ENCODE data around the gene CACNA2D1.
"Not testable (repeated sequence)": the region's sequence is repeated elsewhere in the genome, so short reads cannot be mapped to it uniquely, and the experiment has no call there.

Gene CACNA2D1

DNA sequence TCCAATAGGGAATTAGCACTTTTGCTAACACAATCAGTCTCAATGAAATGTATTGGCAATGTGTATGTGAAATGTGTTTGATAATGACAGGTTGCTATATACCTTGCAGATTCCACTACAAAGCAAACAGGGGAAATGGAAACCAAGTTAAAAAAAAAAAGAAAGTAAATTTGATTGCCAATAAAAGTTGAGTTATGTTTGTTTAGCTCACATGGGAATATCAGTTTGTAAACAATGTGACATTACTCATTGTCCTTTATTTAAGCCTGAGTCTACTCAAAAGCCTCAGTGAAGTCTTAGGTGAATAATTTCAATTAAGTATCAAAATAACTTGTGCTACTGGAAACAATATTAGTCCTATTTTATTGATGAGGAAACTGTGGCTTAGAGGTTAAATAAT is 285.2 kb downstream of the CACNA2D1 start:
- DNase-seq, result no peak

DNA sequence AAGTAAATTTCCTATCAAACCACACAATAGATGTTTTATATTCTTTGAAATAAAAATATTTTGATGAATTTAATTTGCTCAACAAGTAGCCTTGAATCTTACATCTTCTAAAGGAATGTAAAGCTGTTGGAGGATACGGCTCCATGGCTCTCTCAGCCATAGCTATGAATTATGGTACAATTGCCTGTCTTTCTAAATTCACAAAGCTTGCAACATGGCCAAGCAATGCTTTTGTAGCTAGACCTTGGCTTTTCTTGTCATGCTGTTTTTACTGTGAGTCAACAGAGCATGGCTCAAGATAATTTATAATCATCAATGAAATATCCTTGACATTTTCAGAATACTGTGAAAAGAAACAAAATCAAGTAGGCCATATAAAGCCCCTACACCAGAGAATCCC is 286.7 kb downstream of the CACNA2D1 start:
- no peak for DNase-seq

DNA sequence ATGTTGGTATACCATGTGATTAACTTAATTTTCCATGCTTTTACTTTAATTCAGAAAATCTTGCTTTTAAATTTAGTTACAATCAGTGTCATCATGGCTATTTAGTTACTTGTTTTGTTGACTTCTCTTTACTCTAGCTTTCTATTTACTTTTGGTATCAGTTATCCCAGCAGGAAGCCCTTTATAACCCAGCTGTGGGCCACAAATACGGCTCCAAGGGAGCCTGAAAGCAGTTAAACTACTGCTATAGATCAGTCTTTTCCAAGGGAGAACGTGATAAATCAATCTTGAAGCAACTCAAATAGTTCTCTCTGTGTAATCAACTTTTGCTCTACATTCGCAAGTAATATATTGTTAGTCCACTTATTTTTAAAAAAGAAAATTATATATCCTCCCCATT is 287.4 kb downstream of the CACNA2D1 start:
- no peak for DNase-seq

DNA sequence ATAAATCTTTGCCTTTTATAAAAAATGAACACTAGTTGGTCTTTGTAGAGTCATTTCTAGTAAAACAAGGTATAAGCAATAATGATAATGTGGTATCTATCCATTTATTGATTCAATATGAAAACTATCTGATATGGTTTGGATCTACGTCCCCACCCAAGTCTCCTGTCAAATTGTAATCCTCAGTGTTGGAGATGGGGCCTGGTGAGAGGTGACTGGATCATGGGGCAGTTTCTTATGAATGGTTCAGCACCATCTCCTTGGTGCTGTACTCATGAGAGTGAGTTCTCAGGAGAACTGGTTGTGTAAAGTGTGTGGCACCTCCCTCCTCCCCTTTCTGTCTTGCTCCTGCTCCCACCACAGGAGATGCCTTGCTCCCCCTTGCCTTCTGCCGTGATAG is 288.8 kb downstream of the CACNA2D1 start:
- no peak for DNase-seq

DNA sequence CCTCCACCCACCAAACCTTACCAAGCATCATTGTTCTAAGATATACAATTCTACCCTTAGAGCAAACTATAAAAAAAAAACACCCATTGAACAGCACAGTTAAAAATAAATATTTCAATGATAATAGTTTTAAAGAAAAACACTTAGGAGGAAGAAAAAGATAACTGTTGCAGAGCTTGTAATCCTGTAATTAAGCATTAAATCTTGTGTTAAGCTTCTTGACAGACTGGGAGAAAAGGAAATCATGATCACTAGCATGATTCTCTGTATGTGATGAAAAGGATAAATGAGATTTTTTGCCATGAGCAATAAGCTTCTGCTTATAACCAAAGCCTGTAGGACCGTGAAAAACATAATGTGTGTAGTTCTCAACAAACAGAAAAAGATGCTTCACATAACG is 289.8 kb downstream of the CACNA2D1 start:
- no peak for DNase-seq

DNA sequence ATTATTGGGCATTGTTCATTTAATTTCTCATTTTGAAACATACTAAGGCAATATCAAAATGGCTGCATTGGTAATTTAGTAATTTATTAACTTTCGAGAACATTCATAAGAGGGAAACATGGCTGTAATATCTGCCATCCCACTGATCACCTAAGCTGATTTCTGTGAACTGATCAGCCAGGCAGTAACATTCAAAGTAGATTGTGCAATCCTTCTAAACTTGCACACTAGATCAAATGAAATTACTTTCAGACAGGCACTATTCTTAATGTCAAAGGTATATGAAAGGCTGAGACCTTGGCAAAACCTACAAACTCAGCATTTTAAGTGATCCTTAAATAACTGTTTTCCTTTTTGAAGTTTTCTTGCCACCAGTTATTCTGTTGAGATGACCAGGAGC is 290.7 kb downstream of the CACNA2D1 start:
- no peak for DNase-seq

DNA sequence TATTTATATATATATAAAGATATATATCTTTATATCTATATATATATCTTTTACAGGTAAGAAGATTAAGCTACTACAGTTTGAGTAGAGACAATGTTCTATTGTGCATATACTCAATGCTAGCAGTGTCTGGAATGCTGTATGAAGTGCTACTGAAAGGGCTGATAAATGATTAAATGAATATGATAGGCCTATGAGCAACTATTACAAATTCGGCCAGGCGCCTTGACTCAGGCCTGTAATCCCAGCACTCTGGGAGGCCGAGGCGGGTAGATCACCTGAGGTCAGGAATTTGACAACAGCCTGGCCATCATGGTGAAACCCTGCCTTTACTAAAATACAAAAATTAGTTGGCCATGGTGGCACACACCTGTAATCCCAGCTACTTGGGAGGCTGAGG is 297.1 kb downstream of the CACNA2D1 start:
- DNase-seq, result no peak

DNA sequence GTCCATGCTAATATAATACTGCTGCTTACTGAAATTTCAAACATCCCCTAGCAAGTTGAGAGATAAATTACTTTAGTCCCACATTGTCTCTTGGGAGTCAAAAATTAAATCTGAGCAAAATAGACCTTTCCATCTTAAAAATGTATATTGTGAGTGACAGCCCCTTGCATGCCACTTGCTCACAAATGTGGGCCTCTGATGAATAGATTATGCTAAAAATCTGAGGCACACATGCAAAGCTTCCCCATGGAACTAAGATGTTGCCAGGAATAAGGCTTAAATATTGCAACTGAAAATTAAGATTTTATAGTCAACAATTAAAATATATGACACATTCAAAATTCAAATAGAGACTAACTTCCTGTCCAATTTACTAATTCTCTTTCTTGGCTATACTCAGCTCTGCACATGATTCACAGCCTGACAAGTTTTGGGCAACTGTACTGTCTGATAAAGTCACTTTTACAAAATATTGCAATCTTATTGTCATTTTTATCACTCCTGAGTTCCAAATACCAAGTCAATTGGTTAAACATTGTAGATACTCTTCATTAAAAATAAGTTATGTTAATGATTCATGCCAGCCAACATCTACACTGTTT is 301.2 kb downstream of the CACNA2D1 start:
- no peak for DNase-seq

DNA sequence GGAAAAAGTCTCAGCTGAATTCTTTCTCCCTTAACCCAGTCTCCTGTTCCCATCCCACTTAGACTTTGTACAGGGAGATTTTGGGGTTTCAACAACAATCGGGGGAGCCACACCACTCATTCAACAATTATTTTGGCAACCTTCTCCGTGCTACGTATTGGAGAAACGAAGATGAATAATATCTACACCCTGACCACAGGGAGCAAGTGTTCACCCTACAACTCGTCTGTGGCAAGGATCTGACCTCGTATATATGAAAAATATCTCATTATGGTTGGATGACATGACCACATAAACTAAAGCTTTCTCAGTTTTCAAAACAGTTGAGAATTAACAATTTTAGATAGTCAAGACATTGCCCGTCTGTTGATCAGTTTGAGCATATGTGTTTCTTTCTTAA is 302.1 kb downstream of the CACNA2D1 start:
- DNase-seq, result no peak

DNA sequence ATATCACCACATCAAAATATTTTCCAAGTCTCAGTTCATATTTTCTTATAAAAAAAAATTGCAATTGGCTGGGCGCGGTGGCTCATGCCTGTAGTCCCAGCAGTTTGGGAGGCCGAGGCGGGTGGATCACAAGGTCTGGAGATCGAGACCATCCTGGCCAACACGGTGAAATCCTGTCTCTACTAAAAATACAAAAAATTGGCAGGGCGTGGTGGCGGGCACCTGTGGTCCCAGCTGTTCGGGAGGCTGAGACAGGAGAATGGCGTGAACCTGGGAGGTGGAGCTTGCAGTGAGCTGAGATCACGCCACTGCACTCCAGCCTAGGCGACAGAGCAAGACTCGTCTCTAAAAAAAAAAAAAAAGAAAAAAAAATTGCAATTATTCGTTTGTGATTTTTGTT is 303.0 kb downstream of the CACNA2D1 start:
- not testable (repeated sequence) for DNase-seq

DNA sequence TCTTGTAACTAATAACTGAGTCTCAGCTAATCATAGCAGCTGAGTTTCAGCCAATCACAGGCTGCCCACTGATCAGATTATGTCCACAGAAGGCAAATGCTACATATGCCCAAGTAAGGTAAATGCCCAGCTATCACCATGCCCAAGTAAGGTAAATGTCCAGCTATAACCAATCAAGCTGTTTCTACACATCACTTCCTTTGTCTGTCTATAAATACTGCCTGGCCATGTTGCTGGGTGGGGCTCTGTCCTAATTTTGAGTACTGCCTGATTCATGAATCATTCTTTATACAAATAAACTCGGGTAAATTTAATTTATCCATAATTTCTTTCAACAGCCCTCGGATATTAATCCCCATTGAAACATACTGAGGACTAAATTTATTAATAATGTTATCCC is 312.4 kb downstream of the CACNA2D1 start:
- DNase-seq, result no peak

DNA sequence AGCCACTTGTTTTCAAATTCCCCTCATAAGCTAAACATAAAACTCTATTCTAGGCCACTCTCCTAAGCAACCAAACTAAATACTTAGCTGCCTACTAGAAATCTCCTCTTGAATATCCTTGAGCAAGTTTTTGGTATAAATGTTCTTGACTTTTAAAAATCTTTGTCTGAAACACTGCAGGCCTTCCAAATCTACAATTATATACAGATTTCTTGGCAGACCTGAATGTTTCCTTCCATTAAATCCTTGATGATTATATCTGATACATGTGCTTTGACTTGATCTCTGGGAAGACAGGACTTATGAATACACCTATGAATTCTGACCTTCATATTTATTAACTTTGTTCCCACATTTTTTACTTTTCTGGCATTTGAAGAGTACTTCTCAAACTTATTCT is 314.5 kb downstream of the CACNA2D1 start:
- no peak for DNase-seq

DNA sequence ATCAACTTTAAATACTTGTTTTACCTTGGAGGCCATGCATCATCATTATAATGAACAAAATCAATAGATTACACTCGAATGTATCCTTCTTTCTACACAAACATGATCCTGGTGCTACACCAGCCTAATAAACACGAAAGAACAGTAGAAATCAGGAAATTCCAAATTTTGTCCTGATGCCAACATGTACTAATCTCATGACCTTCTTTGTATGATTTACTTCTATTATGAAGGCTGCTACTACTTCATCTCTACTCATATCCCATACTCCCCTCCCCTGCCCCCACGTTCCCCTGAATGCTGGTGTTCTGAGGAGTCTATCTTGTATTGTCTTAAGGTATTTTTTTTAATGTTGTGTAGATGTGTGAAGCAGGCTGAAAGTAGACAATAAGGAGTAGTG is 315.0 kb downstream of the CACNA2D1 start:
- no peak for DNase-seq

DNA sequence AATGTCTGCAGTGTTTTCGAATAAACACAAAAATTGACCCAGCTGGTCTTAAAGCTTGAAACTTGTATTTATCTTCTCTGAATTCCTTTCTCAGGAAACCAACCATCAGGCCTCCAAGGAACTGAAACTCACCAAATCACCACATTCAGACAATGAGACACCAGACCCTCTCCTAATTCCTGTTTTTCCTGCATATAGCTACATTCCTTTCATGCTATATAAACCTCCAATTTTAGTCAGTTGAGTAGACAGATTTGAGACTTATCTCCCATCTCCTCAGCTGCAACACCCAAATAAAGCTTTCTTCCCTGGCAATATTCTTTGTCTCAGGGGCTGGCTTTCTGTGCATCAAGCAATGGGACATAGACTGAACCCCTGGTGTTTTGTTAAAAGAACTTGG is 317.0 kb downstream of the CACNA2D1 start:
- no peak for DNase-seq

DNA sequence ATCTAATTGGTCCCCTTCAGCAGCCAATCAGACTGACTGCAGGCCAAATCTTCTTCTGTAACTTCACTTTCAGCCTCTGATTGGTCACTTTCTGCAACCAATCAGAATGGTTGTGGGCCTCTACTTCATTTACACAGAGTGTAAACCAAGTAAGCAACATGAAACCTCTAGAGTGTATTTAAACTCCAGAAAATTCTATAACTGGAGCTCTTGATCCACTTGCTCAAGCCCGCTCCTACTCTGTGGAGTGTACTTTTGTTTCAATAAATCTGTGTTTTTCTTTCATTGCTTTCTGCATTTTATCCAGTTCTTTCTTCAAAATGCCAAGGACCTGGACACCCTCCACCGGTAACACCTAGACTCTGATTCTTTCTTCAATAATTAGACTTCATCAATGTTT is 319.1 kb downstream of the CACNA2D1 start:
- no peak for DNase-seq

DNA sequence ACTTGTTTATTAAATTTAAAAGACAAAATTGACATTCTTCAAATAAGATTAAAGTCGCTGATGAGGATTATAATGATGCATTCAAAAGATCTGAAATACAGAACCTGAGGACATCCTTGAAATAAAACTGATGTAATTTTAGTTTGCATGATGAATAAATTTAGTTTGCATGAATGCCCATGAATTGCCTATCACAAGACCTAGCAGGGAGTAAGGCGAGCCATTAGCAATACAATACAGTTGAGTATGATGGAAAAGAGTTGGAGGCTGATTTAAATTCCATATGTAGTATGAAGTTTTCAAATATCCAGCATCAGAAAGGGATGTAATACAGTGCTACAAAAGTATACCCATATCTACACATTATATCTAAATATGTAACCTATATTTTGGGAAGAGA is 321.3 kb downstream of the CACNA2D1 start:
- no peak for DNase-seq

DNA sequence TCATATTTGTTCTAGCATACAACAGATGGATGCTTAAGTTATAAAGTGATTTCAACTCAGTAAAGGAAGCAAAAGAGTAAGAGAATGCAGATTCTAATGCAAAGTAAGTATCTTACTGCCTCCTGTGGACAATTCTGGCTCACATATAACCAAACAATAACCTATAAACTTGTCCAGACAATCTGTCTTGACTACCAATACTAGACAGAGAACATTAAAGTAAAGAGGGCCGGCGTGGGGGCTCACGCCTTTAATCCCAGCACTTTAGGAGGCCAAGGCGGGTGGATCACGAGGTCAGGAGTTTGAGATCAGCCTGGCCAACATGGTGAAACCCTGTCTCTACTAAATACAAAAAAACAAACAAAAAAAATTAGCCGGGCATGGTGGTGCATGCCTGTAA is 329.3 kb downstream of the CACNA2D1 start:
- DNase-seq, result no peak

DNA sequence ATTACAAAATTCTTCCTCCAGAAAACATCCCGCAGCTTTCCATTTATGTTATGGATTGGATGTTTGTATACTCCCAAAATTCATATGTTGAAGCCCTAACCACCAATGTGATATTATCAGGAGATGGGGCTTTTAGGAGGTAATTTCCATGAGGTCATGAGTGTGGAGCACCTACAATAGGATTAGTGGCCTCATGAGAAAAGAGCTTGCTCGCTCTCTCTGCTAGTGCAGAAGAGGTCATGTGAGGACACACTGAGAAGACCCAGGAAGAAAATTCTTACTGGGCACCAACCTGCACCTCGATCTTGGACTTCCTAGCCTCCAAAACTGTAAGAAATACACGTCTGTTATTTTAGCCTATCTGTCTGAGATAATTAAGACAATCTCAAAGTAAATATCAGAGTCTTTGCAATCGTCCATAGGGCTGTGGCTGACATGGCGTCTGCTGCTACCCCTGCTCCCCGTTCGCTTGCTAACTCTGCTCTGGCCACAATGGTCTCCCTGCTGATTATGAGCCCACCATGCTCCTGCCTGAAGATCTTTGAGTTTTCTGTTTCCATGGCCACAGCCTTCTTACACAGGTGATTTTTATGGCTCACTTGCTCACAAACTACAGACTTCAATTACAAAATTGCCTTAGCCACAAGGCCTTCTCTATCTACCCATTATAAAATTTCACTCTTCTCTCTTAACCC is 333.3 kb downstream of the CACNA2D1 start:
- DNase-seq, result no peak

DNA sequence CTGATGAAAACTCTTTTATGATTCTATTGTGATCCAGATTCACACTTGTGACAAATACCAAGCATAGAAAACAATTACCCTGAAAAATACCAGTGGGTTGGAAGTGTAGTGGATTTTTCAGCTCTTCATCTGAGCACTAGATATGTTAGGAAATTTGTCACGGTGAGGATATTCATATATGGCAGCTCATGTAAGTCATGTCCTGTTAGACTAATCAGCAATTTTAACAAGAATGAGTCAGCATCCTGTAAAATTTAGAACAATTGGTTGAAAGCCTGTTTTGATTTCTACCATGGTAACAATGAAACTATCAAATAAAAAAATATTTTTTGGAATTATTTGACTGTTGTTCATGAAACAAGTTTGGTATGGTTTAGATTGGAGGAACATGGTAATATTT is 334.3 kb downstream of the CACNA2D1 start:
- no peak for DNase-seq

DNA sequence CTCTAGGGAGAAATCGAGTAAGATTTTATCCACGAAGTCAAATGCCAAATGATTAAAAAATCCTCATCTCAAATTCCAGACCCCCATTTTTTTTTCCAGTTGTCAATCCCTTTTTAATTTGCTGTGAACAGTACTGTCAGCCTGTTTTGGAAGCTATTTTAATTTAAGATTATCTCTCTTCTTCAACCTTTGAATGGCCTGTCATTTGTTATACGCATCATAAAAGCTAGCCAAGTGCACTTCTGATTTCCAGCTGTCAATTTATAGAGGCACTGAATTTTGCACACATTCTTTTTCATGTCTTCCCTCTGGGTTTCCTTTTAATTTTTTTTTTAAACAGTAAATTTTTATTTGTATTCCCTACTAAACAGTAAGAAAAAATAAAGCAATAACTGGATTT is 337.4 kb downstream of the CACNA2D1 start:
- DNase-seq, result no peak

DNA sequence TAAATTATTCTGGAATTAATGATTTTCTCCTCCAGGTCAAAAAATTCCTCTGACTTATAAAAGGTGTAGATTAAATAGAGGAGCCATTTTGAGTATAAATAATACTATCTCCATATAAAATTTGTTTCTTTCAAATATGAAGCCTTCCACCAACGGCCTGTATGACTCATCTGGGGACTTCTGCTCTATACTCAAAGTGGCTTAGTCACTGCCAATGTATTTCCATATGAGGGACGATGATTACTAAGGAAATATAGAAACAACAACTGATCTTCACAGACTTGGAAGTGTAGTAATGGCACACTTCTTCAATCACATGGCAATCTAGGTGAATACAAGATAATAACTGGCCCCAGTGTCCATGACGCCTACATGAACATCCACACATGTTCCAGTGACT is 338.1 kb downstream of the CACNA2D1 start:
- DNase-seq, result no peak

DNA sequence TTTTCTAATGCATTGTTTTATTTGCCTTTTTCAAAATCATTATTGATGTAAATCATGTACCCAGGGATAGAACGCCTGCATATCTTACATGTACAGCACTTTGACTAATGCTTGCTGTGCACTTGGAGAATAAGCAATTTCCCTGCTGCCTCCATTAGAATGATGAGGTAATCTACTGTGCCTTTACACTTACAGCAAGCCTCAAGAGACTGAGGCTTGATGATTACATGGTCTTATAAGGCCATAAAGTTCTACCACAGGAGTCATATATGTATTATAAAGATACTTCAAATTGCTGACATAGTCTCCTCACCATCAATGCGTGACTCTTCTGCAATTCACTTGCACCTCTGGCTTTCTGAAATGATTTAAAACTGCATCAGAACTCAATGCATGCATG is 345.2 kb downstream of the CACNA2D1 start:
- no peak for DNase-seq

DNA sequence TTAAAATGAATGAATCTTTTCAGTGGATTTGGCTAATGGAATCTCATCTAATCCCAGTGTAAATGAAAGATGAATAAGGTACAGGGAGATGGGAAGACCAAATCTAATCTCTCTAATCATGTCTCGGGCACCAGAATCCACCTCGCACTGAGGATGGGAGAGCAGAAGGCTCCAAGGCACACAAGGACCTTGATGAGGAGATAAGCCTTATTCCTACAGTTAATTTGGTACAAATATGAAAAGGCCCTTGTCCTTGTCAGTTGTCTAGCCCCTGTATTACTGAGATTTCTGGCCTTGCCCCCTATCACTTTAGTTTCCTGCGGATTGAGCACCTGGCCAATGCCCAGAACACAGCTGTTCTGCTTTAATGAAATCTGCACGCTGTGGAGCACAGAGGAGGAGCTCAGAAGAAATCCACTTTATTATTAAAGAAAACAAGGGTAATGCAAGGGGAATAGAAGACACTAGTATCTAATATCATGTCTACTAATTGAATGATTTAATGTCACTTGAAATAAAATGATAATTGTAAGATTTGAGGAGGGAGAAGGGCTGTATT is 352.4 kb downstream of the CACNA2D1 start:
- no peak for DNase-seq

DNA sequence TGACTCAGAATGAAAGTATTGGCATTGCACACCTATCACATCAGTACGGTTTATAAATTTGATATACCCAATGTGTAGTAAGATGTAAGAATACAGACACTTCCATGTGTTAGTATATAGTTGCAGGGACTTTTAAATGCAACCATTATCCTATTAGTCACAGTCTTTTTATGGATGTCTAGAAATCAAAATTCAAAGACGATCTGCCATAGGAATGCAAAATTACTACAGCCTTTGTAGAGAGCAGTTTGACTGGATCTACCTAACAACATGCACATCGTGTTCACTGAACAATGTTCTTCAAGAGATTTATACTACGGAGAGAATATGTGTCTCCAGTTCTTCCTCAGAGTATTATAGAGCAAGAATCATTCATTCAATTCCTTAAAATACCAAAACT is 356.5 kb downstream of the CACNA2D1 start:
- no peak for DNase-seq

DNA sequence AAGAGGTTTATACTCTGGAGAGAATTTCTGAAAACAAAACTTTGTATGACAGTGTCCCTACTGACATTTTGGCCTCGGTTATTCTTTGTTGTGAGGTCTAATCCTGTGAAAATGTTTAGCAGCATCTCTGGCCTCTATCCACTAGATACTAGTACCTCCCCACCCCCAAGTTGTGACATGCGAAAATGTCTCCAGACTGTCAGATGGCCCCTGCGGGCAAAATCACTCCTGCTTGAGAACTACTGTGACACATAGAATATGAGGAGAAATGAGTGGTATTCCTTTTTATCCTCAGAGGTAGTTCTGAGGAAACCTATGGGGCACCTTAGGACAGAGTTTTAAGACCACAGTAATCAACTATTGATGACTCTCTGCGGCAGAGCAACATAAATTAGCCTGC is 358.5 kb downstream of the CACNA2D1 start:
- no peak for DNase-seq
